HG03521 (cell line): ENCODE results near the gene NAA40.
A peak's percentile ranks its signal among the peaks of the same experiment; 100 is the strongest.

Experiments used
- ATAC-seq: cut with Tn5 transposase; IDR thresholded peaks from one replicate; pipeline ENCODE4 v1.9.1; 2021; ENCODE audit warnings: mild to moderate bottlenecking, moderate library complexity; ENCODE audit not compliant: unreplicated experiment

Gene NAA40

DNA sequence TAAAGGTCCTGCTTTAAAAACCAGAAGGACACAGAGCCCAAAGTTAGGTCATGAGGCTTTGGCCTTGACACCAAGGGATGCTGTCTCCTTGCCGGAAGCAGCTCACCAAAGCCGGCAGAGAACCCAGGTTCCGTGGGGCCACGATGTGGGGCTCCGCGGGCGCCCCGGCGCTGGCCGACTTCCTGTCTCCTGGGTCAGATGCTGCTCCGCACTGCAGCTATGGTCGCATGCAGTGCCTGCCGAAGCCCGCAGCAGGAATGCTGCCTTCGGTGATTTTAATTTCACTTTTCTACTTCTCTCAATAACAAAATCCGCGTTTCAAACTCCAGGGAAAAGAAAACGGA lies 47.0 kb downstream of the NAA40 start:
- ATAC-seq: no peak

DNA sequence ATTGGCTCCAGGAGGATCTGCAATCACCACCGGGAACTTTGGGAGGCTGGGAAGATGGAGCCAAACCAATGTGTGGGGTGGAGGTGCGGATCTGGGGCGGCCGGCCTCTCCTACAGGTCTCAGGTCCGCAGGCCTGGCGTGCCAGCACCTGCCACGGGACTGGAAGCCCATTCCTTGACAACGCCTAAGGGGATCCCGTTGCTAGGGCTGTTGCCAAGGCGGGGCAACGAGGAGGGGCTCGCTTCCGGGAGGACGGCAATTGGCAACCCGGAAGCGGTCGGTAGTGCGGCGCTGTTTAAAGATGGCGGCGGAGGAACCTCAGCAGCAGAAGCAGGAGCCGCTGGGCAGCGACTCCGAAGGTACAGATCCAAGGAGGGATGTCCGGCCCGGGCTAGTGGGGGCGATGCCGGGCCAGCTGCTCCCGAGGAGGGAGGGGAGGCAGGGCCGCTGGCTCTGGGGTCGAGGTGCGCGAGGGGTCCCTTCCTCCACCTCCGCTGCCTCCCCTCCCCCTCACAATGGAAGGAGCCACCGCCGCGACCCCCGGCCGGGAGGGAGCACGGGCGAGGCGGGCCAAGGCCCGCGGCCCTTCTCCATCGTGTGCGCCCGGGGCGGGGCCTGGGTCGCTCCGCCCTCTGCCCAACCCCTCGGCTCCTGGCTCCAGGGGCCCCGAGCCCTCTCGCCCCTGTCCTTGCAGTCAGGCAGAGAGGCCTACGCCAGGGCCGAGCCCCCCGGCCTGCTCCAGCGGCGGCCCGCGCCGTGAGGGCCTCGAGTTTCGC lies 47.5 kb downstream of the NAA40 start, which contains the start of gene OTUB1:
OTUB1 (plus strand) TSS at position 283 of the 776 bp plus-strand sequence; CDS start at position 302, 19 bp downstream.
- peak; percentile 77 for ATAC-seq

DNA sequence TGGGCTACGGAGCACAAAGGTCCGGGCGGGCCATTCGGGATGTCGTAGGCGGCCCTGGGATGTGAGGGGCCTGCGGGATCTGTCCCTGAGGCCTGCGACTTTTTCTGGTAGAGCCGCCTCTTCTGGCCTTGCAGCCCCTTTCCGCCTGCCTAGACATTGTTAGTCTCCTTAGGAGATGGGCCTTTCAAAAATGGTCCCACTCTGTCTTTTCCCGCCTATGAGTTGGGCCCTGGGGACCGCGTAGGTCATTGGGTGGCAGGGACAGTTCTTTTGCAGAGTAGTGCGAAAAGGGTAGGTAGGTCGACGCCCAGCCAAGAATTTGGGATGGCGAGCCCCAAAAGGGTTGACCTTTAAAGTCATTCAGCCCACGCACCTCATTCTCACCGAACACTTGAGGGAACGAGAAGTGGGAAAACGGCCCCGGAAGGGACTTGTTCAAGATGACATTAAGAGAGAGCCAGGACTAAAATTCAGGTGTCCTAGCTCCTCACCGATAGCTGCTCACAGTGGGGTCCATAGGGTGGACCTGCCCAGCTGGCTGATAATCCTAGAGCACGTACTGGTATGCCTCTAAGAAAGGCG lies 48.2 kb downstream of the NAA40 start:
- ATAC-seq: no peak

DNA sequence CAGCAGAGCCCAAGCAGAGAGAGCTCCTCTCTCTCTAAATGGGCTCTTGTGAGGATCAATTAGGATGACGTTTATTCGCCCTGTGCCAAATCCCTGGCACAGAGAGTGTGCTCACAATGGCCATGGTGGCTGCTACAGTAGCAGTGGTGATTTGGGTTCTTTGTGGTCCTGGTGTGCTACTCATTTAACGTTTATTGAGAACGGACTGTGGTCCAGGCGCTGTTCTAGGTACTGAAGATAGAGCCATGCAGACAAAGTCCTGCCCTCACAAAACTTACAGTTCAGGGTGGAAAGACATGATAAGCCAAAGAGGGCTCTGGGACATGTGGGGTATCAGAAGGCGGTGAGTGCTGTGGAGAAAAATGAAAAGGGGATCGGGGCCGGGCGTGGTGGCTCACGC lies 52.8 kb downstream of the NAA40 start:
- ATAC-seq: no peak

DNA sequence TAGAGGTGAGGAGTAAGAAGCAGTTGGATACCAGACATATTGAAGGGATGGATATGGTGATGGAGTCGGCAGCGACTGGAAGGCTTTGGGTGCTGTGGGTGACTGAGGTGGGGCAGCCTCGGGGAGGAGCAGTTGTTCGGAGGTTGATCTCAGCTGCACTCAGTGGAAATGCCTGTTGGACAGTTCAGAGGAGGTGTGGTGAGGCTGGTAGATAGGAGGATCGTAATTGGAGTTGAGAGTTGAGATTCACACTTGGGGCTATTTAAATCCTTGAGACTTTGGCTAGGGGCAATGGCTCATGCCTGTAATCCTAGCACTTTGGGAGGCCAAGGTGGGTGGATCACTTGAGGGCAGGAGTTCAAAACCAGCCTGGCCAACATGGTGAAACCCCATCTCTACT lies 54.3 kb downstream of the NAA40 start:
- ATAC-seq: no peak

DNA sequence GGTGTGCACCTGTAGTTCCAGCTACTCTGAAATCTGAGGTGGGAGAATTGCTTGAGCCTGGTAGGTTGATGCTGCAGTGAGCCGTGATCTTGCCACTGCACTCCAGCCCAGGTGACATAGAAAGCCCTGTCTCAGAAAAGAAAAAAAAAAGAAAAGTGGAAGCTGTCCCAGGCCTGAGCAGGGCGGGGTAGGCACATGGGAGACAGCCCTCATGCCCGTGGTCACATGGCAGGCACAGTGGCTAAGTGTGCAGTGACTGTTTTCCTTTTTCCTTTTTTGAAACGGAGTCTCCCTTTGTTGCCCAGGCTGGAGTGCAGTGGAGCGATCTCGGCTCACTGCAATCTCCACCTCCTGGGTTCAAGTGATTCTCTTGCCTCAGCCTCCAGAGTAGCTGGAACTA lies 55.2 kb downstream of the NAA40 start:
- no peak for ATAC-seq

DNA sequence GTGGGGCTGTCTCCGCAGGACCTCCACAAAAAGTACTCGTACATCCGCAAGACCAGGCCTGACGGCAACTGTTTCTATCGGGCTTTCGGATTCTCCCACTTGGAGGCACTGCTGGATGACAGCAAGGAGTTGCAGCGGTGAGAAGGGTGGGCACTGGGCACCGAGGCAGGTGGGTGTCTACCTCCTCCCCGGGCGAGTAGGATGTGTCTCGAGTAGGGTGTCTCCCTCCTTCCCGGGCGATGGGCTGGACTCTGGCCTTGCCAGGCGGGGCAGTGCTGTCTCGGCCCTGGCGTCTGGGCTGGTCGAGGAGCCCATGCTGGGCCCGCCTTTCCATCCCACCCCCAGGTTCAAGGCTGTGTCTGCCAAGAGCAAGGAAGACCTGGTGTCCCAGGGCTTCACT lies 57.7 kb downstream of the NAA40 start:
- ATAC-seq: no peak

DNA sequence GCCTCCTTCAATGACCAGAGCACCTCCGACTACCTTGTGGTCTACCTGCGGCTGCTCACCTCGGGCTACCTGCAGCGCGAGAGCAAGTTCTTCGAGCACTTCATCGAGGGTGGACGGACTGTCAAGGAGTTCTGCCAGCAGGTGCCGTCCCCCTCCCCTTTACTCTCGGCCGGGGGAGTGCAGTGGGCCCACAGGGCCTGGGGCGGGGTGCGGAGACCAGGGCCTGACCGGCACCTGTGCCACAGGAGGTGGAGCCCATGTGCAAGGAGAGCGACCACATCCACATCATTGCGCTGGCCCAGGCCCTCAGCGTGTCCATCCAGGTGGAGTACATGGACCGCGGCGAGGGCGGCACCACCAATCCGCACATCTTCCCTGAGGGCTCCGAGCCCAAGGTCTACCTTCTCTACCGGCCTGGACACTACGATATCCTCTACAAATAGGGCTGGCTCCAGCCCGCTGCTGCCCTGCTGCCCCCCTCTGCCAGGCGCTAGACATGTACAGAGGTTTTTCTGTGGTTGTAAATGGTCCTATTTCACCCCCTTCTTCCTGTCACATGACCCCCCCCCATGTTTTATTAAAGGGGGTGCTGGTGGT lies 58.4 kb downstream of the NAA40 start:
- no peak for ATAC-seq

DNA sequence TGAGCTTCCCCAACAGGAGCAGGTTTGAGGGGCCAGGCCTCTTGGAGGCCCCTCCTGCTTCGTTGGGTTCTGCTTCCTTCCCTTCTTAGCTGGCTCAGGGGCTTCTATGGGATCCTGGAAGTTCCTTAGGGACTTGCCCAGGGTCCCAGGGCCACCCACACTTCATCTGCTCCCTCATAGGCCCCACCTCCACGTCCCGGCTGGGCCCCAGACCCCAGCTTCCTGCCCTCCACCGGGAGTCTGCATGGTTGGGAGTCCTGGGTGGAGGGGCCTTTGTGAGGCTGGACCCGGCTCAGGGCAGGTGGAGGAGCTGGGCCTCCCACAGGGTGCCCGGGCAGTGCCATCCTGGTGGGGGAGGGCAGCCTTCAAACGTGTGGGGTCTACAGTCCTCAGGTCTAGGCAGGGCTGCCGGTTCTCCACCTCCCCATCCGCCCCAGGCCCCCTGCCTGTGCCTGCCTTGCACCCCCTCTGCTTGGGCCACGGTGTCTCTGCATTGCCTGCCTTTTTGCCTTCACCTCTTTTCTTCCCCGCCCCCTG lies 59.1 kb downstream of the NAA40 start:
- ATAC-seq: no peak

DNA sequence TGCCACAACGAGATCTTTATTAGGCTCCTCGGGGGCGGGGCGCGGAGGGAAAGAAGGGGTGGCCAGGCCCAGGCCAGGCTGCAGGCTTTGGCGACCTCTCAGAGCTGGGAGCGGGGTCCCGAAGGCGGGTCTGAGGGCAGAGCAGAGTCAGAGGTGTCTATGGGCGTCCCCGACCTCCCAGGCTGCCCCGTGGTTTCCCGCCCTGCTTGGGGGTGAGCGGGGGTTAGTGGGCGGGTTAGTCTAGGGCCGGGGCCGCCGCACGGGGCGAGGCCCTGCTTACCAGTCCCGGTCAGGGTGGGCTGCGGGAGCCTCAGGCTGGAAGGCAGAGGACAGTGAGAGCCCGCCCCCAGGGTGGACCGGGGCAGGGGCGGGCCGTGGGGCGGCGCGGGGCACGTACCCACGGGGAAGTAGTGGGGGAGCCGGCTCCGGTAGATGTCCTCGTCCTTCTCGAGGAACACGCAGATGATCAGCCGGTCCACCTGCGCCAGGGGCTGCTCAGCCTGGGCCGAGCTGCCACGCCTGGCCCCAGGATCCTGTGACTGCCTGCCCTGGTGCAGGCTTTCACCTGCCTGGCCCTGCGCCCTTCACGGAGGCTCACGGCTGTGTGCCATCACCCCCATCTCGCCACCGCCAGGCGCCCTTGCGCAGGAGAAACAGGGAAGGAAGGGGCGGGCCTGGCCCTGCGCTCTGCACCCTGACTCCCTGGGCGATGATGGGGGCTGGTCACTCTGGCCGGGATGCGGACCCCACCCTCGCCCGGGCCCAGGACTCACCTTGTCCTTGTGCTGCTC lies 60.0 kb downstream of the NAA40 start:
- ATAC-seq: no peak

DNA sequence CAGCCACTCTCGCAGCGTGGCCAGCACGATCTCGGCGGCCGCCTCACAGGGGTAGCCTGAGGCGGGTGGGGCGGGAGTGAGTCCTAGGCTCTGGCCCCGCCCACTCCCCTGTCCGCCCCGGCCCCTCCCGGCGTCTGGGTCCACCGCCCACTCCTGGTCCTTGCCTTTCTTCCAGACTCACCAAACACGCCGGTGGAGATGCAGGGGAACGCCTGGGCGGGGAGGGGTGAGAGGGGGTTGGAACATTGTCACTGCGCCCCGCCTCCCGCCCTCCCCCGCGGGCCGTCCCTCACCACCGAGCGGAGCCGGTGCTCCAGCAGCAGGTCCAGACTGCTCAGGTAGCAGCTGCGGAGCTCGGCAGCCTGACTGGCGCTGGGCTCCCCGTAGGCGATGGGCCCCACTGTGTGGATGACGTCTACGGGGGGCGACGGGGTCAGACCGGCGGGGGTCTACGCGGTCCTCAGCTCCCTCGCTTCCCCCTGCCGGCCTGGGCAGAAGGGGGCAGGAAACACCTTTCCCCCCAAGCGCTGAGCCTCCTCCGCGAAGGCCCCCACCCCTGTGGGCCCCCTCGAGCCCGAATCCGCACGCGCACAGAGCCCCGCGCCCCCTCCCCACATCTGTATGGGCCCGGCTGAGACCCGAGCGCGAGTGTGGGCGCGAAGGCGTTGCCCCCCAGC lies 60.7 kb downstream of the NAA40 start:
- no peak for ATAC-seq

DNA sequence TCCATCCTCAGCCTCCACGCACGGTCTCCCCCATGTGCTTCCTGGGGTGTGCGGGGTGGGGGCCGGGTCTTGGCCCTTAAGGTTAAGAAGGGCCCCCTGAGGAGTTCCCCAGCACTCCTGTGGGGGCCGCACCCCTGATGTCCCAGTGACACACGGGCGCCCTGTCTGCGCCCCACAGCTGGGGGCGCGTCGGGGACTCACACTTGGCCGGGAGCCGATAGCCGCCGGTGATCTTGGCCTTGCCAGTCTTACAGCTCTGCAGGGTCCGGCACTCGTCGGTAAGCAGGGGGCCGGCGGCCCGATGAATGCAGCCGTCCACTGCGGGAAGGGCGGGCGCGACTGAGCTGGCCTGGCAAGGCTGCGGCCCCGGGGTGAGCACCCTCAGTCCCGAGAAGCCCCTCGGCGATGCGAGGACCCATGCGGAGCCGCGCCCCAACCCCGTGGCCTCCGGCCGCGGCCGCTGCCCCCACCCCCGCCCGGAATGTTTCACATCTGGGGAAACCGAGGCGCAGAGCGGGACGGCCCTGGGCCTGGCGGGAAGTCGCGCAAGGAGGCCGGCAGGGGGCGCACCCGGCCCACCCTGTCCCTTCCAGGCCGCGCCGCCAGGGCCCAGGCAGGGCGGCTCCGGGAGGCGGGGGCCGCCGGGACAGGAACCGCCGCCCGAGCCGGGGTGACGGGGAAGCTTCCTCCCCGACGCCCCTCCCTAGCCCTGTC lies 61.4 kb downstream of the NAA40 start:
- ATAC-seq: peak; percentile 58

DNA sequence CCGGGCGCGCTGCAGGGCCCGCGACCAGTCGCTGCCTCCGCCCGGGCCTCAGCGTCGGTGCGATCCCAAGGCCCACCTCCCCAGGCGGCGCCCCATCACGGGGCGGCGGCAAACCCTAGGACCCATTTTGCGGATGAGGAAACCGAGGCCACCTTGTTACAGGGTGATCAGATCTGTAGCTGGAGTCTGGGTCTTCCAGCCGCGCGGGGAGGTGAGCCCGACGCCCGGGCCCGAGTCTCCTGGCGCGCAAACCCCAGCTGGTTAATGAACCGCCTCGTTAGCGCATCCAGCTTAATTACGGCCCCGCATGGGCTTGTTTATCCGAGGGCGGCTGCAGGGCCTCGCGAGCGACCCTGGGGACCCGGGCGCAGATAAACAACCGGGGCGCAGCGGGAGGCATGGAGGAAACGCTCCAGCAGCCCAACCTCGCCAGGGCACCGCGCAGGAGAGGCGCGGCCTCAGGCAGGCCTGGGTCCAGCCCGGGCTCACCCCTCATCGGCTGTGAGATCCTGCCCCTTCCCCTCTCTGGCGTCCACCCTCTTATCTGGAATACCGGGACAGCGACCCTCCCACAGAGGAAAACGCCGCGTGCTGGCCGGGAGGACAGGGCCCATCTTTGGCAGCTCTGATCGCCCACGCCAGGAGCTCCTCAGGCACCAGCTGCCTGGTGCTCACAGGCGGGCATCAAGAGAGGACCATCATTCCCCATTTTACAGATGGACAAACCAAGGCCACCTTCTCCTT lies 62.1 kb downstream of the NAA40 start:
- no peak for ATAC-seq

DNA sequence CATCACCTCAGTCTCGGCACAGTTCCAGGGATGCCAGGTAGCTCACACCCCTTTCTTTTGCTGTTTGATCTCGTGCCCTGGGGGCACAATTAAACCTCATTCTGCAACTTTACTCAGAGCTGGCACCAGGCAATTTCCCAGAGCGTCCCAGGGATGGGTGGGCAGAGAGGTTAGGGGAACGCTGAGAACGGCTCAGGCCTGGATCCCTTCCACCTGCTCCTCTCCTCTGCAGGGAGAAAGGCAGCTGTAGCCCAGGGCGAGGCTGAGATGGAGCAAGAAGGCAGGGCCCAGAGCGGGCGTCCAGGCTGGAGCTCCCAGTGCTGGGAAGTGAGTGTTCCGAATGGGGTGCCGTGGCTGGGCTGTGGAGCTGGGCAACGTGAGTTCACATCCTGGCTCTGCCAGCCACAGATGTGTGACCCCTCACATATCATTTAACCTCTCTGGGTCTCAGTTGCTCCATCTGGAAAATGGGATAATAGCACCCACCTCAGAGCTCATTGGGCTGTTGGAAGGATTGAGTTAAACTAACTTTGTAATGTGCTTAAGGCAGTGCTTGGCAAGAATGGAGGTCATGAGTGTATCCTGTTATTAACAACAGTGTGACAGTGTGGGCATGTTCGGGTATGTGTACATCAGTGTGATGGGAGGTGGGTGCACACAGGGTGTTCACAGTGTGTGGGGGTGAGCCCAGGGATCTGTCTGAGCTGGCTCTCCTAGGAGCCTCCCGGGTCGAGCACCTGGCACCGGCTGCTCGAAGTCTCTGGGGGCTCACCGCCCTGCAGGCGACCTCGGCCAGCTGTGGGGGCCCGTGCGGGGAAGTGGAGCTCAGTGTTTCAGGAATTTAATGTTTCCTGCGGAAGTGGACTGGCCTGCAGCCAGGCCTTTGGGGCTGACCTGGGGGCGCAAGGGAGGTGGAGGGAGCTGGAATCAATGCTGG lies 63.0 kb downstream of the NAA40 start:
- ATAC-seq: no peak

DNA sequence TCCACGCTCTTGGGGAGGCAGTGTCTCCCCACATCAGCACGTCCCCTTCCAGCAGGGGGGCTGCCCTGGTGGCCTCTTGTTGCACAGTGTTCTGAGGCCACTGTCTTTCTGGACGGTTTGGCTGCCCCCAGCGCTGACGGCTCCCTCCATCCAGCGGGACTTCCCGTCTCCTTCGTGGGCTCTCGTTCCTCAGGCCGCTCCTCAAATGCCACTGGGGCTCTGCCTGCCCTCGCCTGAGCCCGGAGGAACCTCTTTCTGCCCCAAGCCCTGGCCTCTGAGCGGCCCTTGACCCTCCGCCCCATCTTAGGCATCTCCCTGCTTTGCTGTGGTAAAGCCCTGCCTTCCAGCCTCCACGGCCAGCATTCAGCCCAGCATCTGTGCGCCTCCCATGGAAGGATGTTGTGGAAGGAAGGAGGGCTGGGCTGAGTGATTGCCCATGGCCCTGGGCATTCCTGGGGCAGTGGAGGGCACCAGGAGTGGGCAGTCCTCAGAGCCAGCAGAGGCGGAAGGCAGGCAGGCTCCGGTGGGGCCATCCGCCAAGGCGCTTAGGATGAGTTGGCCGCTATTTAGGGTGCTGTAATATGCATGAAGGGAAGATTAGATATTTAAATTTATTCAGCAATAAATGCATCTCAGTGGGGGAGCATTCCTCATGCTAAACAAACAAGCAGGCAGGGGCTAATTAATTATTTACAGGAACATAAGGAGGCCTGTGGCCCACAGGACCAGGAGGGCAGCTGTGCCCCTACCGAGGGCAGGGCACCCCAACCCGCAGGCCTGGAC lies 65.2 kb downstream of the NAA40 start:
- ATAC-seq: no peak

DNA sequence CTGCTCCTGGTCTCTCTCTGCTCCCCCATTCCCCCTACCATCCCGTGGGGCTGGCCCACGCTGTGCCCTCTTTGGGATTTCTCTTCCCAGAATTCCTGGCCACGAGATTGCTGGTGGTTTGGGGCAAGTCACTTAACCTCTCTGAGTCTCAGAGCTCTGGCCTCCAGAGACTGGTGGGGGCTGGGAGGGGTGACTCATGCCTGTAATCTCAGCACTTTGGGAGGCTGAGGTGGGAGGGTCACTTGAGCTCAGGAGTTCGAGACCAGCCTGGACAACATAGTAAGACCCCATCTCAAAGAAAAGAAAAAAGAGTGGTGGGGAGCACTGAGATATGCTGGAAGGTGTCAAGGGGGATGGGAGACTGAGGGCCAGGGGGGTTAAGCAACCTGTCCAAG lies 65.8 kb downstream of the NAA40 start:
- ATAC-seq: no peak

DNA sequence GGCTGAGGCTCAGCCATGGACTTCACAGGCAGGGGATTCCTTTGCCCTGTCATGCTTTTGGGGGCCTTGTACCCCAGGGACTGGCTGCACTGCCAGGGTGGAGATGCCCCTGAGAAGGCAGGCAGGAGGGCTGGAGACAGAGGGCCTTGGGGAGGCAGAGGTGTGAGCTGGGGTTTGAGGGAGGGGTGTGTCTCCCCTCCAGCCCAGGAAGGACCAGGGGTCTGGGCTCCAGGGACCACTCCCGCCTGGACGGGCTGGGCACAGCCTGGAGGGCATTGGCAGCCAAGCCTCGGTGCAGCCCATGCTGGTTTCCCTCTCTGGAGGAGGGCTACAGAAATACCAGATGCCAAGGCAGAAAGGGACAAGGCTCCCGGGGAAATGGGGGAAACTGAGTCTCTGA lies 66.9 kb downstream of the NAA40 start:
- no peak for ATAC-seq

DNA sequence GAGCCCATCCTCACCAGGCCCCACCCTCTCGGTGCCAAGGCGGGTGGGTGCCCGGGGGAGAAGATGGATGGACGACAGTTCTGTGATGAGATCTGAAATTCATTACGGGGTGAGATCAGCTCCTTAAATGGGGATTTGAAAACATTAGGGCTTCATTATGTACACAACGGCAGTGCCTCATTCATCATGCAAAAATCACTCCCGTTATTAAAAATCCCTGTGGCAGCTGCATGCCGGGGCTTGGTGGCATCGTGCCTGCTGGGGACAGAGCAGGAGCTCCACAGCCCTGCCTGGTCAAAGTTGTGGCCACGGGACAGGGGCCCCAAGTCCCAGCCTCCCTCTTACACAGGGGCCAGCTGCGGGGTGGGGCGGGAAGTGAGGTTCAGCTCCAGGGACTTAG lies 67.6 kb downstream of the NAA40 start:
- ATAC-seq: no peak
